Stimulated activated CD4-positive, alpha-beta T cell treated with anti-CD3 and anti-CD28 coated beads, TNF-alpha, amount 100 ng/mL, for 4 hours (primary cell): ENCODE measurements around the gene SNX30.

ENCODE experiments used
- DNase-seq, 3 experiments: peaks; one replicate each; pipeline ENCODE4 v3.0.0-alpha.2; 2020; ENCODE audit warnings: low read depth in 3 of 3

The SNX30 gene

GRCh38 chr9:112752334-112753125, 2.0 kb downstream of the SNX30 start:
- no peak for DNase-seq

GRCh38 chr9:112753725-112754124, 3.2 kb downstream of the SNX30 start:
- no peak for DNase-seq

- no peak for DNase-seq
Observed at GRCh38 chr9:112754578-112754977, 4.0 kb downstream of the SNX30 start.

DNA sequence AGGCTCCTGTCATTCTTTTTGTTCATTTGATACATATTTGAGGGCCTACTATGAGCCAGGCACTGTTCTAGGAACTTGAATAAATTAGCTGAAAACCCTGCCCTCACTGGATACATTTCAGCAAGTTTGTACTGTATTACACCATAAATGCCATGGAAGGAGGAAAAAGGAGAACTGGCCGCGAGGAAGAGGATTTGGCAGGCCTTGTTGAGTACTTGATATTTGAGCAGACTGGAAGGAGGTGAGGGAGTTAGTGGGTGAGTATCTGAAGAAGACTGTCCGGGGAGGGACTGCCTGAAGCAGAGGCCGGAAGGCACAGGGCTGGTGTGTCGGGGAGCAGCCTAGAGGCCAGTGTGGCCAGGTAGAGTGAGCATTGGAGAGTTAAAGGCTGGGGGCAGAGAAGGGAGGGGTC, 4.5 kb downstream of the SNX30 start:
- DNase-seq, result no peak

DNA sequence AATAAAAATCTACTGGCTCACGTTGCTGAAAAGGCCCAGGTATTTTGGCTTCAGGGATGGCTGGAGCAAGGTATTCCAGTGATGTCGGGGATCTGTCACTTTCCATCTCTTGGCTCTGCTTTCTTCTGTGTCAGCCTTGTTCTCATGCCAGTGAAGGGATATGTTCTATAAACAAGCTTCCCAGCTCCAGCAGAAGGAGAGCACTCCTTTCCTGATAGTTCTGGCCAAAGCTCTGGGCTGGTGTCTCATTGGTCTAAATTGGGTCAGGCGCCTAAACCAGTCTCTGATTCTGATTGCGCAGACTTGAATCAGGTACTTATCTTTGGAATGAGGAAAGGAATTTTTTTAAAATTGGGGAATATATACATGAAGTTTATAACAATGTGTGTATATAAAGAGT, 5.1 kb downstream of the SNX30 start:
- no peak for DNase-seq

DNA sequence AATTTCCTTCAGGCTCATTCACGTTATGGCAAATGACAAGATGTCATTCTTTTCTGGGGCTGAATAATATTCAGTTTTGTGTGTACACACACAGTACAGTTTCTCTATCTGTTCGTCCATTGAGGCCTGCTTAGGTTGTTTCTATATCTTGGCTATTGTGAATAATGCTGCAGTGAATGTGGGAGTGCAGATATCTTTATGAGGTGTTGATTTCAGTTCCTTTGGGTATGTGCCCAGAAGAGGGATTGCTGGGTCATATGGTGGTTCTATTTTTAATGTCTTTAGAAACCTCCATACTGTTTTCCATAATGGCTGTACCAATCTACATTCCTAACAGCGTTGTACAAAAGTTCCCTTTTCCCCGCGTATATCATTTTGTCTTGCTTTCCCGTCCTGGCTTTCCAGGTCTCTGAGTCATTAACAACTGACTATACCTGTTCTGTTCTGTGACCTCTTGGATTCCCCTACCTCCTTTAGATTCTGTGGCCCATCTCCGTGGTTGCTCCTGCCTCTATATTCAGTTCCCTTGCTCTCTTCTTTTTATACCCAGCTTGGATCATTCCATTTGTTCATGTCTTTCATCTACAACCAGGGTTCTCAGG, 6.8 kb downstream of the SNX30 start:
- no peak for DNase-seq

- no peak for DNase-seq
Observed at GRCh38 chr9:112757940-112758339, 7.4 kb downstream of the SNX30 start.

- DNase-seq, result no peak
Observed at GRCh38 chr9:112760821-112761220, 10.3 kb downstream of the SNX30 start.

DNA sequence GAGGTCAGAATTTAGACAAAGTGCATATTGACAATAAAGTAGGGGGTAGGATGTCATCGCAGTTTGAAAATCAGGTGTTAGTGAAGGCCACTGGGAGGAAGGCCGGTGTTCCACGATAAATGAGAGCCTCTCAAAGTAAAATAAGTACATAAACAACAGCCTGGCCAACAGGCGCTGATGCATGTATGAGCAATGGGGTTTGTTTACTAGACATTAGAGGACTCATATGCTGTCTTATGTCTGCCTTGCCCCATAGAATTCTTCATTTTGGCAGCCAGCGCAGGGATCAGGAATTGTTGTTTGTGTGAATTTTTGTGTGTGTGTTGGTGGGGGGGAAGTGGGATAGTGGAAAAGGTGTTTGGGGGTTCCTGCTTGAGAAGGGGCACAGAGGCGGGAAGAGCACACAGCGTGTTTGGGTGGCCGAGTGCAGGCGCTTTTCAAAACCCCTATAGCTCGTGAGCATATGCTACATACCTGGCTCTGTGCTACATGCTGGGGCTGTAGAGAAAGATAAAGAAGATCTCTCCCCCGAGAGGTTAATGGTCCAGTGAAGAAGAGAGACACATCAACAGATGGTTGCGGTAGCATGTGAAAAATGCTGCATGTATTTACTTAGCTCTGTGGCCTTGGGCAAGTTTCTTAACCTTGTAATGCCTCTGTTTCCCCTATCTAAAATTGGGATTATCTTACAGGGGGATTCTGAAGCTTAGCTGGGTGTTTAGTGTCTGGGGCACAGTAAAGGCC, 11.5 kb downstream of the SNX30 start:
- no peak for DNase-seq

DNA sequence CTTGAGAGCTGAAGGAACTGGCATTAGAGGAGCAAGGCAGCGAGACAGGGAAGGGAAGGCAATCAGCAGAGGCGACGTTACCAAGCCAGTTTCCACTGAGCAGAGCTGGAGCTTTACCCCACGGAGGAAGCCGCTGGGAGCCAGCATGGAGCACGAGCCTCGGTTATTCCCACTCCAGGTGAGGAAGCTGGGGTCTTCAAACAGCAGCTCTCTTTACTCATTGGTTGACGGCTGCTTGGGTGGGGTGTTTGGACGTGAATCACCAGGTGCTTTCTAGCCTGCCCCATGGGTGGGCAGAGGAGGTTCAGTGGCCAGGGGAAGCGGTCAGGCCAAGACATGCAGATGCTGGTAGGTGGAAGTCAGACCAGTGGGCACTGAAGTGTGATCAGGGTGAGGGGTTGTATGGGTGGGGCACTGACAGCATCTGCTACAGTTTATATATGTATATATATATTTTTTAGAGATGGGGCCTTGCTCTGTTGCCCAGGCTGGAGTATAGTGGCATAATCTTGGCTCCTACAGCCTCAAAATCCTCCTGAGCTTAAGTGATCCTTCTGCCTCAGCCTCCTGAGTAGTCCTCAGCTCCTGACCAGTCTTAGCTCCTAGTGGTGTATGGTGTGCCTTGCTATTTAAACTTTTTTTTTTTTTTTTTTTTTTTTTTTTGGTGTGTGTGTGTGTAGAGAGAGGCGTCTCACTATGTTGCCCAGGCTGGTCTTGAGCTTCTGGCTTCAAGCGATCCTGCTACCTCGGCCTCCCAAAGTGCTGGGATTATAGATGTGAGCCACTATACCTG, 12.4 kb downstream of the SNX30 start:
- DNase-seq, result no peak

GRCh38 chr9:112764344-112764743, 13.8 kb downstream of the SNX30 start:
- DNase-seq, result no peak

- DNase-seq, result no peak
Observed at GRCh38 chr9:112764837-112765236, 14.3 kb downstream of the SNX30 start.

- no peak for DNase-seq
Observed at GRCh38 chr9:112765281-112765680, 14.7 kb downstream of the SNX30 start.

DNA sequence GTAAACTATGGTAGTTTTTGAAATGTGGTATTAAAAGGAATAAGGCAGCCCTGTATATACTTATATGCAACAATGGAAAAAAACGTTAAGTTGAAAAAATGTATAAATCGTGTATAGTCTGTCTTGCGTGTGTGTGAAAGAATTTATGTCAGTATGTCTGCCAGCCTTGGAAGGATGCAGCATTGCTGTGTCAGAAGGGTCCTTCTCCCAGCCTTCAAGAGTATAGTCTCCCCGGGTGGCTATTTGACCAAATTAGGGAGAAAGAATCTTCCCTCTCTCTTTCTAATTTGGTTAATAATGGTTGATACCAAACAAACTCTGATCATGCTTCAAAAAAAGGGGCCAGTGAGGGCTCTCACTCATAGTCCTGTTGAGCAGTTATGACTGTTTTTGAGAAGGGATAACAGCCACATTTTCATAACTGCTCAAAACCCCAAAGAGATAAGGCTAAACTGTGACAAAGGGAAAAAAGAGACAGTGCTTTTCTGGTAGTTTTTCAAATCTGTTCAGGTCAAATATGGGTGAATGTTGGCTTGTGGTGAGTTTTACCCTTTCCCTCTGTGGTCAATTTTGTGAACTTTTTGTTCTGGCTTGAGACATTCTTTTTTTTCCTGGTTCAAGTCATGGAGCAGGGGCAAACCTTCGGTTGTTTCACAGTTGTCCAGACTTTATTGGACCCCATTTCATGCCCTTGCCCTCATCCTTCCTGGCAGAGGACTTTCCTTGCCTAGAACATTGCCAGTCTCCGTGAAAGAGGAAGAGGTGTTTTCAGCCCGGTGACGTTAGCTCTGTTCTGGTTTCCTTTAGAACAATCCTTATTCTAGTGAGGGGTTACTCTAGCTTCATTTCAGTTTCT, 21.0 kb downstream of the SNX30 start:
- no peak for DNase-seq

GRCh38 chr9:112772215-112772509, 21.6 kb downstream of the SNX30 start:
- no peak for DNase-seq

- no peak for DNase-seq
Observed at GRCh38 chr9:112772551-112772950, 22.0 kb downstream of the SNX30 start.

DNA sequence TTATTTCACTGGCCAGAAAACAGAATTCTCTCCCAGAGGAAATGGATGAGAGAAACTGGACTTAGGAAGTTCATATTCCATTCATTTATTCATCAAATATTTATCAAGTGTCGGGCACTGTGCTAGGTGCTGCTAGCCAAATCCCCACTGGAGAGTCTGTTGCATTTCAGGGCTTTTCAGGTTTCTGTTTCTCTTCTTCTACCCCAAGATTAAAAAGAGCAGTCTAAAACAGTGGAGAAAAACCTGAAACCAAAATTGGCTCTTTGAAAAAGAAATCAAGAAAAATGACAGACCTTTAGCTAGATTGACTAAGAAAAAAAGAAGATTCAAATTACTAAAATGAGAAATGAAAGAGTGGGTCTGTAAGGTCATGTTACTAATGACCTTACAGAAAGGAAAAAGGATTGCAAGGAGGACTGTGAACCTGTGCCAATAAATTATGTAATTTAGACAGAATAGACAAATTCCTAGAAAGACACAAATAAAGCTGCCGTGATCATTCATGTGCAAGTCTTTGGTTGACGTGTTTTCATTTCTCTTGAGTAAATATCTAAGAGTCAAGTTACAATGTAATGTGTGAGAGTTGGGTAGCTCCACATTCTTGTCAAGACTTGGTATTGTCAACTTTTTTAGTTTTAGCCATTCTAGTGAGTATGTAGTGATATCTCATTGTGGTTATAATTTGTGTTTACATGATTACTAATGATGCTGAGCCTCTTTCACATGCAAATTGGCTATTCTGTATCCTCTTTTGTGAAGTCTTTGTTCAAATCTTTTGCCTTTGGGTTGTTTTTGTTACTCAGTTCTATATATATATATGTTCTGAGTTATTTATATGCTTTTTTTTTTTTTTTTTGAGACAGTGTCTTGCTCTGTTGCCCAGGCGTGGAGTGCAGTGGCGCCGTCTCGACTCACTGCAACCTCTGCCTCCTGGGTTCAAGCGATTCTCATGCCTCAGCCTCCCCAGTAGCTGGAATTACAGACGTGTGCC, 23.7 kb downstream of the SNX30 start:
- DNase-seq, result no peak

- DNase-seq, result no peak
Observed at GRCh38 chr9:112777914-112778313, 27.4 kb downstream of the SNX30 start.

DNA sequence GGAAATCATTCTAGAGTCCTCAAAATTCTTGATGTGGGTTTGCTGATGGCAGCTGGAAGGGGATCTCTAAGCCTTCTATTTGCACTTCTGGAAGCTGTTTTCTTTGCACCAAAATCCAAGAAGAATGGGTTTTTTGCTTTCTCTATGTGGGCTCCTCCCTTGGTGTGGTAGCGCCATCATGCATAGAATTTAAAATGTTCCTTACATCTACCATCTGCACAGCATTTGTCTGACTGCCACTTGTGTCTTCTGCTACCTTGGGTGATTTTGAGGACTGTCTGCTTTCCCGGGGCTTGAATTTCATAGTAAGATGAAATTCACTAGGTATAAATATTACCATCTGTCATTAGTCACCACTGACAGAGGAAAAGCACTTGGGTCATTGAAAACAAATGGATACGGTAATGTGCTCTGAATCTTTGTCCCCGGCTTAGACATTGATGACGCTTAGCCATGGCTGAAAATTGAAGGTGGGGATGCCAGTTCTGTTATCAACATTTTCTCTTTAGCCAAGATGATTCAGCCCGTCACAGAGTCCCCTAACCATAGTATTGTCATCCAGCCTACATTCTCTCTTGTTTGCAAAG, 30.0 kb downstream of the SNX30 start:
- DNase-seq, result no peak

- DNase-seq, result no peak
Observed at GRCh38 chr9:112782218-112782617, 31.7 kb downstream of the SNX30 start.
